Neural progenitor cell (in vitro differentiated cells): ENCODE measurements around the gene ACACA. TPM values are rescaled to one million over a fixed set of nuclear protein-coding genes. Genes with fewer than 3 reads are reported as not detected.

ENCODE experiments used
- DNase-seq: peaks from one replicate; pipeline ENCODE4 v3.0.0-alpha.2; 2016; ENCODE audit warnings: low spot score
- H2AFZ ChIP-seq: fragments of 200-600 bp; sonication (generic); replicated peaks from 2 replicates; pipeline ENCODE4 v1.6.1; 2016; ENCODE audit warnings: antibody characterized with exemption
- H3F3A ChIP-seq: fragments of 200-600 bp; sonication (generic); 2 replicates; pipeline ENCODE4 v1.6.1; 2016; ENCODE audit warnings: antibody characterized with exemption, low read depth
- H3K27ac ChIP-seq: fragments of 200-600 bp; sonication (generic); 2 replicates; pipeline ENCODE4 v1.5.1; 2016; ENCODE audit warnings: mild to moderate bottlenecking
- H3K27me3 ChIP-seq: fragments of 200-600 bp; sonication (generic); 2 replicates; pipeline ENCODE4 v1.6.1; 2016; ENCODE audit warnings: mild to moderate bottlenecking, moderate library complexity
- H3K36me3 ChIP-seq: fragments of 200-600 bp; sonication (generic); 2 replicates; pipeline ENCODE4 v1.5.1; 2016
- H3K4me1 ChIP-seq: fragments of 200-600 bp; sonication (generic); 2 replicates; pipeline ENCODE4 v1.6.1; 2016; ENCODE audit warnings: mixed run types
- H3K4me2 ChIP-seq: fragments of 200-600 bp; sonication (generic); 2 replicates; pipeline ENCODE4 v1.6.1; 2016
- H3K4me3 ChIP-seq: fragments of 200-600 bp; sonication (generic); 2 replicates; pipeline ENCODE4 v1.5.1; 2016
- H3K79me2 ChIP-seq: fragments of 200-600 bp; sonication (generic); 2 replicates; pipeline ENCODE4 v1.6.1; 2016; ENCODE audit warnings: low read depth
- H3K9ac ChIP-seq: fragments of 200-600 bp; sonication (generic); 2 replicates; pipeline ENCODE4 v1.6.1; 2016
- H3K9me3 ChIP-seq: fragments of 200-600 bp; sonication (generic); 2 replicates; pipeline ENCODE4 v1.5.1; 2016; ENCODE audit warnings: low read depth
- H4K20me1 ChIP-seq: fragments of 200-600 bp; sonication (generic); 2 replicates; pipeline ENCODE4 v1.6.1; 2016; ENCODE audit warnings: low read depth
- H3K27ac Mint-ChIP-seq: 3 replicates; pipeline ENCODE4 v1.8.0; 2021; ENCODE audit warnings: mixed read lengths
- H3K27me3 Mint-ChIP-seq: 2 replicates; pipeline ENCODE4 v1.8.0; 2022; ENCODE audit warnings: low read depth, mild to moderate bottlenecking, inconsistent platforms, moderate library complexity, mixed read lengths; ENCODE audit not compliant: insufficient read depth
- H3K36me3 Mint-ChIP-seq: 3 replicates; pipeline ENCODE4 v1.8.0; 2021; ENCODE audit warnings: mixed read lengths
- H3K4me1 Mint-ChIP-seq: 3 replicates; pipeline ENCODE4 v1.8.0; 2021; ENCODE audit warnings: mixed read lengths
- H3K4me3 Mint-ChIP-seq: 3 replicates; pipeline ENCODE4 v1.8.0; 2021; ENCODE audit warnings: mild to moderate bottlenecking, moderate library complexity, mixed read lengths
- H3K9me3 Mint-ChIP-seq: 3 replicates; pipeline ENCODE4 v1.8.0; 2020; ENCODE audit warnings: mixed read lengths
- CTCF ChIP-seq: fragments of 200-600 bp; sonication (generic); IDR thresholded peaks from 2 replicates; pipeline ENCODE4 v1.5.1; 2017; ENCODE audit warnings: antibody characterized with exemption, mild to moderate bottlenecking
- EZH2 ChIP-seq: fragments of 200-600 bp; sonication (generic); IDR thresholded peaks from 2 replicates; pipeline ENCODE4 v1.6.1; 2017; ENCODE audit warnings: antibody characterized with exemption, mild to moderate bottlenecking, moderate library complexity
- EZH2phosphoT487 ChIP-seq: fragments of 200-600 bp; sonication (generic); IDR thresholded peaks from 2 replicates; pipeline ENCODE4 v1.6.1; 2017; ENCODE audit warnings: antibody characterized with exemption
- total RNA-seq: library from RNA; depleted of rRNA; stranded (reverse); fragments of >200 nt; gene quantifications from 2 replicates; pipeline ENCODE4 v1.2.3, GENCODE V29; 2015; ENCODE audit warnings: low replicate concordance

Gene ACACA
- total RNA-seq, 1 donor from 2014 or later, result 88.6 TPM

GRCh38 chr17:37274461-37274860 is 132.2 kb downstream of the ACACA start:
- Histone ChIP-seq H3K4me1 (no peaks in the 10 kb centered on the region), H3K4me2 (no peak overlapping the region), H4K20me1 (no peaks in the 10 kb centered on the region), H2AFZ (no peak overlapping the region), H3K36me3 (peaks cover 7% of the 10 kb centered on the region), H3K27ac (peak overlapping the region; percentile 47), H3K79me2 (no peaks in the 10 kb centered on the region), H3K9me3 (no peaks in the 10 kb centered on the region), H3K9ac (no peak overlapping the region), H3K4me3 (no peak overlapping the region), H3F3A (peaks cover 7% of the 10 kb centered on the region), H3K27me3 (no peaks in the 10 kb centered on the region)
- no peaks in the 10 kb centered on the region for H3K9me3 Mint-ChIP-seq
- peaks cover 25% of the 10 kb centered on the region for H3K36me3 Mint-ChIP-seq
- no peak for TF ChIP-seq EZH2phosphoT487
- no peak for TF ChIP-seq CTCF
- TF ChIP-seq EZH2, result no peak
- H3K4me1 Mint-ChIP-seq, result peaks cover 16% of the 10 kb centered on the region
- DNase-seq, result no peak
- no peaks in the 10 kb centered on the region for H3K27me3 Mint-ChIP-seq
- H3K4me3 Mint-ChIP-seq, result no peak overlapping the region
- peak overlapping the region; percentile 36 for H3K27ac Mint-ChIP-seq

GRCh38 chr17:37273409-37274051 is 133.1 kb downstream of the ACACA start:
- no peaks in the 10 kb centered on the region for H3K27me3 Mint-ChIP-seq
- H3K36me3 Mint-ChIP-seq, result peaks cover 29% of the 10 kb centered on the region
- Histone ChIP-seq H3K4me1 (no peaks in the 10 kb centered on the region), H3K9me3 (no peaks in the 10 kb centered on the region), H3K27me3 (no peaks in the 10 kb centered on the region), H3K9ac (no peak overlapping the region), H3K36me3 (peaks cover 7% of the 10 kb centered on the region), H3K4me3 (no peak overlapping the region), H3K4me2 (no peak overlapping the region), H2AFZ (no peak overlapping the region), H3F3A (peaks cover 7% of the 10 kb centered on the region), H4K20me1 (no peaks in the 10 kb centered on the region), H3K27ac (peak overlapping the region; percentile 53), H3K79me2 (no peaks in the 10 kb centered on the region)
- H3K4me1 Mint-ChIP-seq, result peaks cover 16% of the 10 kb centered on the region
- H3K27ac Mint-ChIP-seq, result no peak overlapping the region
- H3K4me3 Mint-ChIP-seq, result no peak overlapping the region
- no peaks in the 10 kb centered on the region for H3K9me3 Mint-ChIP-seq
- peak; percentile 28 for DNase-seq
- TF ChIP-seq CTCF (no peak), EZH2phosphoT487 (no peak), EZH2 (no peak)

GRCh38 chr17:37265446-37266173 is 141.0 kb downstream of the ACACA start:
- peaks cover 30% of the 10 kb centered on the region for H3K36me3 ChIP-seq
- no peak overlapping the region for H3K4me3 ChIP-seq

More at GRCh38 chr17:37265446-37266173, 141.0 kb downstream of the ACACA start:
- Histone ChIP-seq H3K9ac (no peak overlapping the region), H2AFZ (no peak overlapping the region), H3F3A (no peaks in the 10 kb centered on the region), H3K79me2 (no peaks in the 10 kb centered on the region), H3K4me2 (no peak overlapping the region), H4K20me1 (no peaks in the 10 kb centered on the region), H3K4me1 (no peaks in the 10 kb centered on the region), H3K27me3 (no peaks in the 10 kb centered on the region), H3K27ac (no peak overlapping the region), H3K9me3 (no peaks in the 10 kb centered on the region)
- no peaks in the 10 kb centered on the region for H3K27me3 Mint-ChIP-seq
- H3K27ac Mint-ChIP-seq, result no peak overlapping the region
- peaks cover 2% of the 10 kb centered on the region for H3K4me1 Mint-ChIP-seq
- no peak overlapping the region for H3K4me3 Mint-ChIP-seq
- peaks cover 58% of the 10 kb centered on the region for H3K36me3 Mint-ChIP-seq
- peaks cover 22% of the 10 kb centered on the region for H3K9me3 Mint-ChIP-seq
- TF ChIP-seq EZH2 (no peak), CTCF (no peak), EZH2phosphoT487 (no peak)
- DNase-seq, result no peak
